ENCODE measurements around the gene APOA1.

The APOA1 gene

GRCh38 chr11:116792869-116793771 is 44.3 kb downstream of the APOA1 start:
- TF ChIP-seq SPI1 (IDR thresholded peaks at IDR 0.05; ENCODE audit: borderline replicate concordance, low read depth) (no peak), POLR2AphosphoS5 (IDR thresholded peaks at IDR 0.05; ENCODE audit: low read depth) (no peak), CTCF (IDR thresholded peaks at IDR 0.05; ENCODE audit: insufficient read depth, low read length) (no peak), REST (IDR thresholded peaks at IDR 0.05; ENCODE audit: insufficient replicate concordance, low read depth) (no peak), GABPA (IDR thresholded peaks at IDR 0.05; ENCODE audit: low read depth) (no peak)
- Histone ChIP-seq H3K27ac (replicated peaks) (no peak overlapping the region), H3K4me3 (replicated peaks; ENCODE audit: insufficient read depth, low read length) (no peak overlapping the region), H3K27me3 (ENCODE audit: insufficient read depth, poor library complexity, severe bottlenecking) (no peaks in the 10 kb centered on the region)
- DNase-seq (ENCODE audit: low read depth in 1 of 2, low spot score in 1 of 2) = no peak

- TF ChIP-seq SPI1 (IDR thresholded peaks at IDR 0.05; ENCODE audit: borderline replicate concordance, low read depth) (no peak), CTCF (IDR thresholded peaks at IDR 0.05; ENCODE audit: insufficient read depth, low read length) (no peak), REST (IDR thresholded peaks at IDR 0.05; ENCODE audit: insufficient replicate concordance, low read depth) (no peak), GABPA (IDR thresholded peaks at IDR 0.05; ENCODE audit: low read depth) (no peak), POLR2AphosphoS5 (IDR thresholded peaks at IDR 0.05; ENCODE audit: low read depth) (no peak)
- Histone ChIP-seq H3K27me3 (ENCODE audit: insufficient read depth, poor library complexity, severe bottlenecking) (no peaks in the 10 kb centered on the region), H3K27ac (replicated peaks) (no peak overlapping the region), H3K4me3 (replicated peaks; ENCODE audit: insufficient read depth, low read length) (no peak overlapping the region)
- DNase-seq (ENCODE audit: low read depth in 1 of 2, low spot score in 1 of 2) = no peak
These were observed 45.1 kb downstream of the APOA1 start for GRCh38 chr11:116792144-116792868.

- Histone ChIP-seq H3K27ac (replicated peaks) (no peak within 1 kb of the TSS), H3K4me3 (replicated peaks; ENCODE audit: insufficient read depth, low read length) (no peak within 1 kb of the TSS), H3K27me3 (ENCODE audit: insufficient read depth, poor library complexity, severe bottlenecking) (no peaks in the 10 kb centered on the region)
- TF ChIP-seq POLR2AphosphoS5 (IDR thresholded peaks at IDR 0.05; ENCODE audit: low read depth) (no peak), GABPA (IDR thresholded peaks at IDR 0.05; ENCODE audit: low read depth) (no peak), CTCF (IDR thresholded peaks at IDR 0.05; ENCODE audit: insufficient read depth, low read length) (no peak), REST (IDR thresholded peaks at IDR 0.05; ENCODE audit: insufficient replicate concordance, low read depth) (no peak), SPI1 (IDR thresholded peaks at IDR 0.05; ENCODE audit: borderline replicate concordance, low read depth) (no peak)
- DNase-seq (ENCODE audit: low read depth in 1 of 2, low spot score in 1 of 2) = no peak
These were observed 45.6 kb downstream of the APOA1 start, which contains the start of gene APOA5 for GRCh38 chr11:116791813-116792143. APOA5 (minus strand) TSS chr11:116791879; CDS start chr11:116791860, 19 bp downstream.

All from HL-60 (cell line).